Measurements from ENCODE around the gene PDE1A. TPM values are rescaled to one million over a fixed set of nuclear protein-coding genes. Genes with fewer than 3 reads are reported as not detected.

PDE1A gene
- 0.64 and 0.72 TPM in 2 replicates for total RNA-seq

GRCh38 chr2:182426918-182427240 lies at the start of gene PDE1A:
TSS of gene PDE1A (minus strand) at chr2:182427036.

